ENCODE results near the gene CACHD1. TPM values are rescaled to one million over a fixed set of nuclear protein-coding genes. Genes with fewer than 3 reads are reported as not detected.
"Not testable (repeated sequence)": the region's sequence is repeated elsewhere in the genome, so short reads cannot be mapped to it uniquely, and the experiment has no call there.

The CACHD1 gene
- total RNA-seq, 1 experiment from 2014 or later = 8.4 TPM

GRCh38 chr1:64702670-64703069 lies 232.7 kb downstream of the CACHD1 start:
- not testable (repeated sequence) for ATAC-seq; BruUV-seq (replicated peaks)

GRCh38 chr1:64703600-64703999 lies 233.7 kb downstream of the CACHD1 start:
- TF ChIP-seq SIN3A (IDR thresholded peaks at IDR 0.05; ENCODE audit: low read depth) (no peak), SRF (IDR thresholded peaks at IDR 0.05; ENCODE audit: low read depth) (no peak), ATF3 (IDR thresholded peaks at IDR 0.05) (no peak), ZFX (IDR thresholded peaks at IDR 0.05) (no peak), EGR1 (IDR thresholded peaks at IDR 0.05; ENCODE audit: low read depth) (no peak), REST (IDR thresholded peaks at IDR 0.05; ENCODE audit: low read depth) (no peak)
- no peak; the same call in 1 of the 2 replicates for ATAC-seq

More at GRCh38 chr1:64702670-64703069, 232.7 kb downstream of the CACHD1 start:
- H2AFZ ChIP-seq (ENCODE audit: low read depth, low read length, poor library complexity, severe bottlenecking); H3K27ac ChIP-seq (ENCODE audit: low read depth, low read length); H4K20me1 ChIP-seq (ENCODE audit: insufficient read depth); H3K27me3 ChIP-seq (ENCODE audit: insufficient read depth, low read length); H3K4me3 ChIP-seq (replicated peaks in 1 of 2; ENCODE audit: low read depth in 1 of 2, low read length in 2 of 2); H3K79me2 ChIP-seq (ENCODE audit: insufficient read depth, low read length); DNase-seq (ENCODE audit: low read depth, low spot score); H3K36me3 ChIP-seq (ENCODE audit: control insufficient read depth in 1 of 2, insufficient read depth in 2 of 2, low read length in 2 of 2); CTCF ChIA-PET; H3K9me3 ChIP-seq (ENCODE audit: control insufficient read depth in 1 of 2, insufficient read depth in 1 of 2, low read depth in 1 of 2, low read length in 2 of 2); H3K4me1 ChIP-seq (ENCODE audit: control insufficient read depth in 1 of 2, insufficient read depth in 2 of 2, low read length in 2 of 2); H3K4me2 ChIP-seq (ENCODE audit: low read length); POLR2A ChIA-PET; H3K9me2 ChIP-seq (ENCODE audit: insufficient read depth); H3K9ac ChIP-seq (ENCODE audit: low read length); RAD21 ChIA-PET (ENCODE audit: low non-redundant PET in 1 of 2, low total read pairs in 2 of 2, uncharacterized antibody in 2 of 2, unreplicated experiment in 2 of 2); intact Hi-C loops (cut with micrococcal nuclease): not testable (repeated sequence)

More at GRCh38 chr1:64703600-64703999, 233.7 kb downstream of the CACHD1 start:
- Histone ChIP-seq H3K9ac (ENCODE audit: low read length) (no peak overlapping the region), H3K9me3 (ENCODE audit: control insufficient read depth in 1 of 2, insufficient read depth in 1 of 2, low read depth in 1 of 2, low read length in 2 of 2) (no peaks in the 10 kb centered on the region), H3K79me2 (ENCODE audit: insufficient read depth, low read length) (no peaks in the 10 kb centered on the region), H3K27me3 (ENCODE audit: insufficient read depth, low read length) (no peaks in the 10 kb centered on the region), H3K4me2 (ENCODE audit: low read length) (no peak overlapping the region), H3K27ac (ENCODE audit: low read depth, low read length) (no peak overlapping the region), H2AFZ (ENCODE audit: low read depth, low read length, poor library complexity, severe bottlenecking) (no peak overlapping the region), H3K36me3 (ENCODE audit: control insufficient read depth in 1 of 2, insufficient read depth in 2 of 2, low read length in 2 of 2) (no peaks in the 10 kb centered on the region), H3K4me1 (ENCODE audit: control insufficient read depth in 1 of 2, insufficient read depth in 2 of 2, low read length in 2 of 2) (no peaks in the 10 kb centered on the region), H3K4me3 (replicated peaks in 1 of 2; ENCODE audit: low read depth in 1 of 2, low read length in 2 of 2) (no peak overlapping the region), H3K9me2 (ENCODE audit: insufficient read depth) (no peaks in the 10 kb centered on the region), H4K20me1 (ENCODE audit: insufficient read depth) (no peaks in the 10 kb centered on the region)
- no peak for DNase-seq (ENCODE audit: low read depth, low spot score)
- ChIA-PET RAD21 (ENCODE audit: low non-redundant PET in 1 of 2, low total read pairs in 2 of 2, uncharacterized antibody in 2 of 2, unreplicated experiment in 2 of 2) (no interaction called here), POLR2A (no interaction called here), CTCF (no interaction called here)
- BruUV-seq (replicated peaks) = no TSS peak
- intact Hi-C loops (cut with micrococcal nuclease) = no loop called here

Measured in HCT116 (cell line).